Endothelial cell of umbilical vein (primary cell): Measurements from ENCODE around the gene ATAD3A.

Source experiments
- CTCF ChIP-seq, 2 donors: IDR thresholded peaks; 1 replicate in 1 of 2; 2 replicates in 1 of 2; pipeline ENCODE4 v1.5.1; 2011; ENCODE audit warnings: low read length in 2 of 2, mild to moderate bottlenecking in 2 of 2, moderate library complexity in 2 of 2, control low read depth in 1 of 2, inconsistent platforms in 1 of 2, low read depth in 1 of 2; ENCODE audit not compliant: insufficient read depth in 1 of 2; ENCODE audit errors: extremely low read depth in 1 of 2
- EZH2 ChIP-seq: IDR thresholded peaks from 2 replicates; pipeline ENCODE4 v1.6.1; 2012; ENCODE audit warnings: borderline replicate concordance, low read depth, mild to moderate bottlenecking, moderate library complexity, low read length, inconsistent platforms; ENCODE audit not compliant: severe bottlenecking
- FOS ChIP-seq: IDR thresholded peaks from 2 replicates; pipeline ENCODE4 v1.6.1; 2011; ENCODE audit warnings: mild to moderate bottlenecking, low read length, moderate library complexity, borderline replicate concordance; ENCODE audit not compliant: insufficient read depth

DNA sequence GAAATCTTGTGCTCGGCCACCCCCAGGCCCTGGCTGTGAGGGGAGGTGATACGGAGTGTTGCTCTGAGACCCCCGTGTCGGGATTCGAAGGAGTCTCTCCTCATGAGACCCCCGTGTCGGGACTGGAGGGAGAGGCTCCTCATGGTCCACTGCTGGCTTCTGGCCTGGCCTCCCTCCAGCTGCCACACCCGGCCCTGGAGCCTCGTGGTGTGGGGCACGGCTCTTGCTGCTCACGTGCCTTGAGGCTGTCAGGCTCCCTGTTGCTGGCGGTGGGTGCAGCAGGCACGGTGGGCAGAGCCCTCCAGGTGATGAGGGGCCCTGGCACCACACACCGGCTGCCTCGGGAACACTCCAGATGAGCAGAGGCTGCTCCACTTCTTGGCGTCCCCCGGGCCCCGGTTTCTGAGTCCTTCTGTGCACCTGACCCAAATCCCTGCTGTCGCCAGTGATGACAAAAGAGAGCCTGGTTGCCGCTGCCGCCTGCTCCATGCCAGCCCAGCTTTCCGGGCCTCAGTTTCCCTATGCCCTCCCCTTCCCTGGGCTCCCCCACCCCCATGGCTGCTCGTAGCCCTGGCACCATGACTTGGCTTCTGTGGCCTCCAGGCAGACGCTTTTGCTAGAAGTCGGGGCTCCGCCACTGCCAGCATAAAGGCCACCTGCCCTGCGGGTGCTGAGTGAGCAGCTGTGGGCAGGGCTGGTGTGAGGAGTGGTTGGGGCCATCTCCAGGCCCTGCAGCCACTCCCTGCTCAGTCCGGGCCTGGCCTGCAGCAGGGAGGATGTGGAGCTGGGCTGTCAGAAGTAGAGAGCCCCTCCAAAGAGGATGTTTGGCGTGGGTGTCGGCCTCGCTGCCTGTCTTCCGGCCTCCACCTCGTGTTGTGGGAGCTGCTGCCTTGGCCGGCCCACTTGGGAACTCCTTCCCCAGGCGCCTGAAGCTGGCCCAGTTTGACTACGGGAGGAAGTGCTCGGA lies 16.6 kb downstream of the ATAD3A start:
- TF ChIP-seq EZH2, result no peak
- no peak for TF ChIP-seq CTCF (IDR thresholded peaks at IDR 0.05; ENCODE audit: extremely low read depth in 1 of 2, insufficient read depth in 1 of 2, low read depth in 1 of 2, low read length in 2 of 2)
- TF ChIP-seq FOS, result no peak
